ENCODE data around the gene KCNJ4. TPM values are rescaled to one million over a fixed set of nuclear protein-coding genes. Genes with fewer than 3 reads are reported as not detected.

Gene KCNJ4
- polyA plus RNA-seq, 1 donor (not counting 4 experiments of a cell fraction or from before 2014, with no cell fraction given): not detected

DNA sequence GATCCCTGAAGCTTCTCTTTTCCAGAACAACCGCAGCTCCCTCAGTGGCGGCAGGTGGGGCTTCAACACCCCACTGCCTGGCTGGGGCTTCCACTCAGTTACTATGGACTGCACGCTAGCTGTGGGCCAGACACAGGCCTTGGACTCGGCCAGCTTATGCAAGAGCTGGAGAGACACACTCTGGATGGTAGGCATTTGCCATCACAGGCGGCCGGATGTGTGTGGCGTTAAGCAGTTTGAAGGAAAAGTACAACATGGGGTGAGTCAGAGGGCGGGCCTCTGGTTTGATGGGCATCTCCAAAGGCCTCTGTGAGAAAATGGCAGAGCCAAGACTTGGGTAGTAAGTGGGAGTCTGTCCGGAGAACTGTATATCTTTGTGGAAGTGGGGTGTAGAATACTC, 17.6 kb downstream of the KCNJ4 start:
- Histone ChIP-seq H3K27ac (ENCODE audit: control insufficient read depth, insufficient read depth, low read length) (no peak overlapping the region), H3K4me3 (ENCODE audit: control insufficient read depth in 2 of 3, extremely low read depth in 1 of 3, insufficient read depth in 2 of 3, low read depth in 1 of 3, low read length in 3 of 3) (no peak overlapping the region), H3K79me2 (ENCODE audit: control insufficient read depth, insufficient read depth, low read length) (no peaks in the 10 kb centered on the region), H3K27me3 (ENCODE audit: control insufficient read depth, extremely low read depth, insufficient read depth, low read length) (peaks cover 19% of the 10 kb centered on the region), H4K20me1 (ENCODE audit: control insufficient read depth, extremely low read depth, insufficient read depth, low read length) (no peaks in the 10 kb centered on the region), H3K4me1 (ENCODE audit: control insufficient read depth, extremely low read depth, insufficient read depth, low read length) (no peaks in the 10 kb centered on the region), H3K9me1 (ENCODE audit: control insufficient read depth, extremely low read depth, insufficient read depth, low read length) (no peaks in the 10 kb centered on the region), H2AFZ (ENCODE audit: control insufficient read depth, low read length) (no peak overlapping the region), H3K36me3 (ENCODE audit: control insufficient read depth in 2 of 2, extremely low read depth in 1 of 2, insufficient read depth in 2 of 2, low read length in 2 of 2) (no peaks in the 10 kb centered on the region), H3K9me3 (ENCODE audit: control insufficient read depth, low read depth, low read length) (no peaks in the 10 kb centered on the region), H3K4me2 (ENCODE audit: control insufficient read depth, extremely low read depth, insufficient read depth, low read depth, low read length) (no peak overlapping the region), H3K9ac (ENCODE audit: control insufficient read depth, extremely low read depth, insufficient read depth, low read length) (no peak overlapping the region)
- no peak for DNase-seq (ENCODE audit: low read depth, low spot score)
- TF ChIP-seq EZH2 (IDR thresholded peaks at IDR 0.05; ENCODE audit: low read length): no peak
- TF ChIP-seq CTCF (optimal IDR thresholded peaks at IDR 0.05 in 1 of 3, IDR thresholded peaks at IDR 0.05 in 1 of 3, conservative IDR thresholded peaks at IDR 0.05 in 1 of 3; ENCODE audit: extremely low read depth in 1 of 3, insufficient read depth in 2 of 3, low read length in 3 of 3): no peak
- no peak for FAIRE-seq
- dilution Hi-C loops (cut with MboI; ENCODE audit: extremely low pct_ligation_motif_present, low sequenced_read_pairs): no loop called here

GRCh38 chr22:38436629-38437395, 18.2 kb downstream of the KCNJ4 start:
- TF ChIP-seq CTCF (optimal IDR thresholded peaks at IDR 0.05 in 1 of 3, IDR thresholded peaks at IDR 0.05 in 1 of 3, conservative IDR thresholded peaks at IDR 0.05 in 1 of 3; ENCODE audit: extremely low read depth in 1 of 3, insufficient read depth in 2 of 3, low read length in 3 of 3) (no peak), EZH2 (IDR thresholded peaks at IDR 0.05; ENCODE audit: low read length) (no peak)
- no peaks in the 10 kb centered on the region for H3K36me3 ChIP-seq (ENCODE audit: control insufficient read depth in 2 of 2, extremely low read depth in 1 of 2, insufficient read depth in 2 of 2, low read length in 2 of 2)
- no peaks in the 10 kb centered on the region for H3K79me2 ChIP-seq (ENCODE audit: control insufficient read depth, insufficient read depth, low read length)
- dilution Hi-C loops (cut with MboI; ENCODE audit: extremely low pct_ligation_motif_present, low sequenced_read_pairs): no loop called here
- DNase-seq (ENCODE audit: low read depth, low spot score) (no peak), FAIRE-seq (no peak)
- no peaks in the 10 kb centered on the region for H3K9me3 ChIP-seq (ENCODE audit: control insufficient read depth, low read depth, low read length)
- H3K9ac ChIP-seq (ENCODE audit: control insufficient read depth, extremely low read depth, insufficient read depth, low read length): no peak overlapping the region
- H3K4me3 ChIP-seq (ENCODE audit: control insufficient read depth in 2 of 3, extremely low read depth in 1 of 3, insufficient read depth in 2 of 3, low read depth in 1 of 3, low read length in 3 of 3): no peak overlapping the region
- H3K4me1 ChIP-seq (ENCODE audit: control insufficient read depth, extremely low read depth, insufficient read depth, low read length): no peaks in the 10 kb centered on the region
- peaks cover 15% of the 10 kb centered on the region for H3K27me3 ChIP-seq (ENCODE audit: control insufficient read depth, extremely low read depth, insufficient read depth, low read length)
- no peaks in the 10 kb centered on the region for H4K20me1 ChIP-seq (ENCODE audit: control insufficient read depth, extremely low read depth, insufficient read depth, low read length)
- H2AFZ ChIP-seq (ENCODE audit: control insufficient read depth, low read length): no peak overlapping the region
- no peak overlapping the region for H3K27ac ChIP-seq (ENCODE audit: control insufficient read depth, insufficient read depth, low read length)
- H3K9me1 ChIP-seq (ENCODE audit: control insufficient read depth, extremely low read depth, insufficient read depth, low read length): no peaks in the 10 kb centered on the region
- H3K4me2 ChIP-seq (ENCODE audit: control insufficient read depth, extremely low read depth, insufficient read depth, low read depth, low read length): no peak overlapping the region
